SK-N-SH (cell line): ENCODE results near the gene CLEC20A.

Experiments
- CHD2 ChIP-seq: fragments of 150-350 bp; IDR thresholded peaks from 2 replicates; pipeline ENCODE4 v1.6.1; 2018; ENCODE audit warnings: low read length; ENCODE audit not compliant: partially characterized antibody
- CTCF ChIP-seq: fragments of 200-600 bp; sonication (generic); IDR thresholded peaks from 2 replicates; pipeline ENCODE4 v1.6.1; 2017; ENCODE audit warnings: antibody characterized with exemption, mild to moderate bottlenecking, moderate library complexity
- EP300 ChIP-seq, 2 experiments: IDR thresholded peaks; 2 replicates each; pipeline versions ENCODE4 v1.4.0 to v1.6.1; 2012; ENCODE audit warnings: borderline replicate concordance in 1 of 2, low read depth in 1 of 2, low read length in 1 of 2
- EZH2phosphoT487 ChIP-seq: fragments of 200-600 bp; sonication (generic); IDR thresholded peaks from 2 replicates; pipeline ENCODE4 v1.6.1; 2017; ENCODE audit warnings: low read depth, mixed run types, mild to moderate bottlenecking, antibody characterized with exemption, moderate library complexity, borderline replicate concordance
- MAX ChIP-seq: IDR thresholded peaks from 2 replicates; pipeline ENCODE4 v1.4.0; 2012; ENCODE audit warnings: low read depth
- MXI1 ChIP-seq: IDR thresholded peaks from 2 replicates; pipeline ENCODE4 v1.6.1; 2012; ENCODE audit warnings: mild to moderate bottlenecking, low read depth, low read length, improper control_type of control experiment
- TAF1 ChIP-seq: IDR thresholded peaks from 2 replicates; pipeline ENCODE4 v1.6.1; 2012; ENCODE audit warnings: low read depth, mild to moderate bottlenecking, low read length, moderate library complexity, borderline replicate concordance
- TEAD4 ChIP-seq: IDR thresholded peaks from 2 replicates; pipeline ENCODE4 v1.4.0; 2012; ENCODE audit warnings: mild to moderate bottlenecking, borderline replicate concordance; ENCODE audit not compliant: insufficient read depth
- USF2 ChIP-seq: fragments of 150-350 bp; IDR thresholded peaks from 2 replicates; pipeline ENCODE4 v1.6.1; 2017; ENCODE audit warnings: antibody characterized with exemption, low read length, low read depth, borderline replicate concordance

- TF ChIP-seq CTCF (no peak), CHD2 (no peak), EZH2phosphoT487 (no peak), MAX (no peak), EP300 (IDR thresholded peaks at IDR 0.05; ENCODE audit: borderline replicate concordance in 1 of 2, low read depth in 1 of 2, low read length in 1 of 2) (no peak), MXI1 (no peak), USF2 (no peak), TEAD4 (no peak), TAF1 (no peak)
These were observed 35.7 kb downstream of the CLEC20A start for GRCh38 chr1:178461104-178461503.
